Ovary (tissue), 3 donors: ENCODE measurements around the gene TRMT44.

ENCODE experiments used
- EP300 ChIP-seq: sonication (generic); formaldehyde crosslinking; IDR thresholded peaks from one replicate; pipeline ENCODE4 v1.6.1; 2017; ENCODE audit warnings: antibody characterized with exemption
- POLR2A ChIP-seq: fragments of 450-650 bp; IDR thresholded peaks from one replicate; pipeline ENCODE4 v1.6.1; 2017; ENCODE audit warnings: antibody characterized with exemption, mild to moderate bottlenecking, moderate library complexity
- TF ChIP-seq, protein P1 (sequence below), 3 donors: fragments of 450-650 bp in 2 of 3; fragments of 200-600 bp in 1 of 3; IDR thresholded peaks; one replicate each; pipeline versions ENCODE4 v1.5.1 to v1.8.0; 2016 to 2022; ENCODE audit warnings: antibody characterized with exemption in 3 of 3, mild to moderate bottlenecking in 1 of 3
- donor health status: DM: no; HTN: no; CAD: no.

- TF ChIP-seq, protein P1, sequence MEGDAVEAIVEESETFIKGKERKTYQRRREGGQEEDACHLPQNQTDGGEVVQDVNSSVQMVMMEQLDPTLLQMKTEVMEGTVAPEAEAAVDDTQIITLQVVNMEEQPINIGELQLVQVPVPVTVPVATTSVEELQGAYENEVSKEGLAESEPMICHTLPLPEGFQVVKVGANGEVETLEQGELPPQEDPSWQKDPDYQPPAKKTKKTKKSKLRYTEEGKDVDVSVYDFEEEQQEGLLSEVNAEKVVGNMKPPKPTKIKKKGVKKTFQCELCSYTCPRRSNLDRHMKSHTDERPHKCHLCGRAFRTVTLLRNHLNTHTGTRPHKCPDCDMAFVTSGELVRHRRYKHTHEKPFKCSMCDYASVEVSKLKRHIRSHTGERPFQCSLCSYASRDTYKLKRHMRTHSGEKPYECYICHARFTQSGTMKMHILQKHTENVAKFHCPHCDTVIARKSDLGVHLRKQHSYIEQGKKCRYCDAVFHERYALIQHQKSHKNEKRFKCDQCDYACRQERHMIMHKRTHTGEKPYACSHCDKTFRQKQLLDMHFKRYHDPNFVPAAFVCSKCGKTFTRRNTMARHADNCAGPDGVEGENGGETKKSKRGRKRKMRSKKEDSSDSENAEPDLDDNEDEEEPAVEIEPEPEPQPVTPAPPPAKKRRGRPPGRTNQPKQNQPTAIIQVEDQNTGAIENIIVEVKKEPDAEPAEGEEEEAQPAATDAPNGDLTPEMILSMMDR (IDR thresholded peaks at IDR 0.05) = no peak
- TF ChIP-seq EP300 (no peak), POLR2A (no peak)
Observed at GRCh38 chr4:8505229-8505628, 64.7 kb downstream of the TRMT44 start.
